Hematopoietic multipotent progenitor cell treated with erythropoietin and hydrocortisone succinate and interleukin-3 and kit ligand, for 17 days (in vitro differentiated cells): ENCODE results near the gene TNFAIP2.
"Not testable (repeated sequence)": the region's sequence is repeated elsewhere in the genome, so short reads cannot be mapped to it uniquely, and the experiment has no call there.

Experiments
- DNase-seq: peaks from one replicate; pipeline ENCODE4 v3.0.0-alpha.2; 2015; ENCODE audit warnings: low spot score

Gene TNFAIP2

DNA sequence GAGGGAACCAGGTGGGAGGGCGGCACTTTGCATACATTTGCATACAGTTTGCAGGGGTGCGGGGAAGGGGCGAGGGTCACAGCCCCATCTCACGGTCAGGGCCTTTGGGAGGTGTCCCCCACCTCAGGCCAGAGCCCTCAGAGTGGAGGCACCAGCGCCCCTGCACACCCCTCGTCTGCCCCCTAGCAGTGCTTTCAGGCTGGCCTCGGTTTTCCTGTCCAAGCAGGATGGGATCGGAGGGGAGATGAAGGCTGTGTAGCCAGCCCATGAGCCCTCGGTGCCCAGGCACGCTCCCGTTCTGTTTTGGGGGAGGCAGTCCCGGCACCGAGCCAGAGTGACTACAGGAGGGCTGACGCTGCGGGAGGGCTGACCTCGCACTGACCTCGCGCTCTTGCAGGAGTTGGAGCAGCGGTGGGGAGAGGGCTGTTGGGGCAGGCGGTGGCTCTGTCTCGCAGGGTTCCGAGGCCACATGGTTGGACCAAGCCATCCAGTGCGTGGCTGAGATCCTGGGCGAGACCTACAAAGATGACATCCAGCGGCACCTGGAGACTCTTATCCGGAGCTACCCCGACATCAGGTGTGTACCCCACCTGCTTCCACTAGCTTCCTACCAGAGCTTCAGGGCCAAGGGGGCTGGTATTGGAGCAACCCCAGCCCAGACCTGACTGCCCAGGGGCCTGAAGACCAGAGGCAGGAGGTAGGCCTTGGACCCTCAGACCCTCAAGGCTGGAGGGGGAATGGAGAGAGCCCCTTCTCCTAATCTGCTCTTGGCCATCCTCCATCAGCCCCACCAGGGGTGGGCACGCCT is 15.1 kb upstream of the TNFAIP2 start:
- no peak for DNase-seq

- DNase-seq, result no peak
Measured at GRCh38 chr14:103108749-103109207, 14.5 kb upstream of the TNFAIP2 start.

GRCh38 chr14:103109535-103110441 is 13.5 kb upstream of the TNFAIP2 start:
- DNase-seq, result no peak

GRCh38 chr14:103110681-103111231 is 12.5 kb upstream of the TNFAIP2 start:
- DNase-seq, result no peak

DNA sequence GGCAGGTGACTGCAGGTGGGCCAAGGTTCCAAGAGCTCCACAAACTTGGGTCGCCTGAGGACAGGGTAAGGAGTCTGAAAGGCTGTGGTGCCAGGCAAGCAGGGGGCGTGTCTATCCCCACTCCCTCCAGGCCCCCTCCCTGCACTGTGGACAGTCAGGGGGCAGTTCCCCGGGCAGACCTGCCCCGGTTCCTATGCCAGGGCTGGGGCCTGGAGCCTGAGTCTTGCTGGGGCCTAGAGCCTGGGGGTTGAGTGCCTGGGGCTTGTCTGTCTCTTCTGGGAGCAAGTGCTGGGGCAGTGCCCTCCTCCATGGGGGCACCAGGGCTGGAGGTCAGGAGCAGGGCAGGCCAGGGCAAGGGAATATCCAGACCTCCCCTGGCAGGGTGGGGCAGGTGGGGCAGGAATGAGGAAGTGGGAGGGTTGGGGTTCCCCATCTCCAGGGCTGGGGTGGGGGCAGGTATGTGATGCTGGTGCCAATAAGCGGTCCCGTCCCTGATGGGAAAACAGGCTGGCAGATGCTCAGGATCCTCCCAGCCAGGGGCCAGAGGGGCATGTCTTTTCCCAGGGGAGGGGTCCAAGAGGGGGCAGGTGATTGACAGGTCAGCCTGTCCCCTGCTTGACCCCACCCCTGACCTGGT is 11.9 kb upstream of the TNFAIP2 start:
- DNase-seq, result no peak

GRCh38 chr14:103112400-103113243 is 10.6 kb upstream of the TNFAIP2 start:
- DNase-seq, result no peak

DNA sequence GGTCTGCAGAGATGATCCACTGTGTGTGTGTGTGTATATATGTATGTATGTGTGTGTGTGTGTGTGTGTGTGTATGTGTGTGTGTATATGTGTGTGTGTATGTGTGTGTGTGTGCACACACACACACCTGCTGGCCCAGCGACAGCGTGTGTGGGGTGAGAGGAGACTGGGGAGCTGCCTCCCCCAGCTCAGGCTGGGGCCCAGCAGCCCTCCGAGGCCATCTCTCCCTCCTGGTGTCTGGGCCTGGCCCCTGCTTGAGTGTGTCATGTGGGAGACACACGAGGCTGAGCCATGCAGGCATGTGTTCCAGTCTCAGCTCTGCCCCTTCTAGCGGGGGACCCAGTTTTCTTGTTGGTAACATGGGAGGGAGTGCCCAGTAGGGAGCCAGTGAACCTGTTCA is 10.0 kb upstream of the TNFAIP2 start:
- DNase-seq, result no peak

GRCh38 chr14:103113774-103114173 is 9.5 kb upstream of the TNFAIP2 start:
- DNase-seq, result no peak

- not testable (repeated sequence) for DNase-seq
Measured at GRCh38 chr14:103115086-103115679, 8.1 kb upstream of the TNFAIP2 start.

GRCh38 chr14:103115845-103116572 is 7.3 kb upstream of the TNFAIP2 start:
- DNase-seq, result no peak

GRCh38 chr14:103116636-103117035 is 6.6 kb upstream of the TNFAIP2 start:
- DNase-seq, result no peak

DNA sequence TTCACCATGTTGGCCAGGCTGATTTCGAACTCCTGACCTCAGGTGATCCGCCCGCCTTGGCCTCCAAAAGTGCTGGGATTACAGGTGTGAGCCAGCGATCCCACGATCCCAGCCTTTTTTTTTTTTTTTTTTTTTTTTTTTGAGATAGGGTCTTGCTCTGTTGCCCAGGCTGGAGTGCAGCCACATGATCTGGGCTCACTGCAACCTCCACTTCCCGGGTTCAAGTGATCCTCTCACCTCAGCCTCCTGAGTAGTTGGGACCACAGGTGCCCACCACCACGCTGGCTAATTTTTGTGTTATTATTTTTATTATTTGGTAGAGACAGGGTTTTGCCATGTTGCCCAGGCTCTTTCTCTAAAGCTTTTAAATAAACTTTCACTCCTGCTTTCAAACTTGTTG is 5.8 kb upstream of the TNFAIP2 start:
- not testable (repeated sequence) for DNase-seq

GRCh38 chr14:103118018-103118662 is 5.1 kb upstream of the TNFAIP2 start:
- no peak for DNase-seq

DNA sequence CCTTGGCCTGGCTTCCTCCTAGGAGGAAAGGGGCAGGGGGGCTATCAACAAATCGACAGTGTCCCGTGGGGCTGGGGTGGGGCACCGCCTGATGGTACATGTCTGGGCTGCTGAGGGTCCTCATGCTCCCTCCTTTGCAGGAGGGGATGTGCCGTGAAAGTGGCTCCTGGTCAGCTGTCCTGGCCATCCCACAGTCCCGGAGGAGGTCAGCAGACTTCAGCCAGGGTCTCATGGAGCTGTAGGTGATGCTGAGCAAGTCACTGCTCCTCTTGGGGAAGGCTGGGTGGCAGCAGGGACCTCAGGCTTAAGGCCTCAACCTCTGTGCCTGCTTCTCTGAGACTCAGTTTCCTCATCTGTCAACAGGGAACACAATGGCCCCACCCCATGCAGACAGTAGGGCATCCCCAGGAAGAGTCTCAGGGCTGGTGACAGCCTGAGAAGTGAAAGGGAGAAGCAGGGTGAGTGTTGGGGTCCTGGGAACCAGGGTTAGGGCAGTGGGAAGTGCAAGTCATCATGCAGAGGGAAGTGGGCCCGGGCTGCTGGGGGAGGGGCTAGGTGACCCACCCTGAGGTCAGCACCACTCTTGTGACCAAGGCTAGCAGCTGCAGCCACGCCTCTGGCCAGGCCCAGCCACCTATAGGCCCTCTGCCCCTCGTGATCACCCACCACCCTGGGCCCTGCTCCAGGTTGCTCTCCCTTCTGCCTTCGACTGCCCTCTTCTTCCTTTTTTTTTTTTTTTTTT is 4.4 kb upstream of the TNFAIP2 start:
- DNase-seq, result no peak

DNA sequence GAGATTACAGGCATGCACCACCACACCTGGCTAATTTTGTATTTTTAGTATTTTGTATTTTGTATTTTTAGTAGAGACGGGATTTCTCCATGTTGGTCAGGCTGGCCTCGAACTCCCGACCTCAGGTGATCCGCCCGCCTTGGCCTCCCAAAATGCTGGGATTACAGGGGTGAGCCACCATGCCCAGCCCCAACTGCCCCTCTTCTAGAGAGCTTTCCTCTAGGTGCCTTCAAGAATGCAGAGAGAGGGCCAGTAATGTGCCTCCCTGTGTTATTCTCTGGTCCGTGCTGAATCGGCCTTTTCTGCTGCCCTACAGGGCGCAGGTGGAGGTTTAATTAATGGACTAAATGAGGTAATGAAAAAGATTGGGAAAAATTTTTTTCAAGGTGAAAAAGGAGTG is 3.7 kb upstream of the TNFAIP2 start:
- DNase-seq, result not testable (repeated sequence)

DNA sequence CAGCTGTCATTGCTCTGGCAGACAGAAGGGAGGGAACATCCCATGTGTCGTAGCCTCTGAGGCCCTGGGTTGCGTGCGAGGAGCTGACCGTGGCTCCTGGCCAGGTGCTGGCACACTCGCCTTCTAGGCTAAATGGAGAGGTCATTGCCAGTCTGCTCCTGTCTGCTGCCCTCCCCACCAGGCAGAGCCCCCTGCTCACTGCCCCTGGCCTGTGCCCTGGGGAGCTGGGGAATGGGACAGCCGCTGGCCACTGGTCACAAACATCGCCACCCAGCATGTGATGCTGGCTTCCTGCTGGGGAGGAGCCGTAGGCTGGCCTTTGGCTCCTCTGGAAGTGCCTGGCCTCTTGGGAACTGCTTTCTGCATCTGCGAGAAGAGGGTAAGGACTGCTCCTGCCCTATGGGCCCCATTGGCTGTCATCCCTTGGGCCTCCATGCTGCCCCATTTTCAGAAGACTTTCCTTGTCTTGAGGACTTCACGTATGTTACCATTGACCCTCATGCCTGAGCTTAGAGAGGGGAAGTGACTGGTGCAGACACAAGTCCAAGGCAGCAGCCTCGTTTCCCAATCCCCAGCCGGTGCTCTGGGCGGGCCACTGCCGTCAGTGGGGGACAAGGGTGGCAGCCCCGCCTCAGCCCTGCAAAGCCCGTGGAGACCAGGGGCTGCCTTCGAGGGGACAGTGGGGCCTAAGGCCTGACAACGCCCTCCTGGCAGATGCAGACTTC is 2.0 kb upstream of the TNFAIP2 start:
- no peak for DNase-seq

GRCh38 chr14:103121846-103122584 is 1.2 kb upstream of the TNFAIP2 start:
- no peak for DNase-seq

DNA sequence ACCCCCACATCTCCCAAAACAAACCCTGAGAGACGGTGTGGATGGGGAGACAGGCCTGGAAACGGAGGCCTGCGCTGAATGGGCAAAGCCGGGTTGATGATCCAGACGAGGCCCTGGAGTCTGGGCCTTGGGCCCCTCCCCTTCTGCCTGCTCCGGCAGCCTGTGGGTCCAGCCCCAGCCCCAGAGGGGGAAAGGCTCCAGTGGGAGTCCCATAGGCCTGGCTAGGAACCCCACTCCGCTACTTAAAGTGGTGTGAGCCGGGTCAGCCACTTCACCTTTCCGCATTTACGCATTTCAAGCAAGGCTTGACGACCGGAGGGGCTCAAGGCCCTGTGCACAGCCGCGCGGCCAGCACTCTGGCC is 695 bp upstream of the TNFAIP2 start:
- no peak for DNase-seq
